ENCODE results near the gene CST8. TPM values are rescaled to one million over a fixed set of nuclear protein-coding genes. Genes with fewer than 3 reads are reported as not detected.
"Not testable (repeated sequence)": the region's sequence is repeated elsewhere in the genome, so short reads cannot be mapped to it uniquely, and the experiment has no call there.

The CST8 gene
- total RNA-seq, 1 donor from 2014 or later, result not detected

DNA sequence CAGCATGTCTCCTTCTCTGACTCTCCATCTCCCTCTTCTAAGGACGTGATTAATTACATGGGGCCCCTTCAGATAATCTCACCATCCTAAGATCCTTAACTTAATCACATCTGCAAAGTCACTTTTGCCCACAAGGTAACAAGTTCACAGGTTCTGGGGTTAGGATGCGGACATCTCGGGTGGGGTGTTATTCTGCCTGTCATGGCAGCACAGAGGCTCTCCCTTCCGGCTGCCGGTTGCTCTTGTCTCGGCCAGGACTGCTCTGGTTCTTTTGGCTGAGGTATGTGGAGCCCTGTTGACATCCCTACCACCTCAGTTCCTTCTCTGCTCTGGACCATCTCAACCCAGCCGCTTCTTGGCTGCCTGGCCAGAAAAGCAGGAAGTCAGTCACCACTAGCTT lies 34.0 kb upstream of the CST8 start:
- no peak for DNase-seq (ENCODE audit: extremely low spot score in 2 of 2)
- intact Hi-C loops (cut with DNase I), result no loop called here
- no peak overlapping the region for H3K27ac ChIP-seq
- H3K4me1 ChIP-seq, result no peaks in the 10 kb centered on the region
- no peaks in the 10 kb centered on the region for H3K9me3 ChIP-seq
- no peak overlapping the region for H3K4me3 ChIP-seq
- H3K36me3 ChIP-seq, result no peaks in the 10 kb centered on the region
- no peaks in the 10 kb centered on the region for H3K27me3 ChIP-seq
- no peak for TF ChIP-seq POLR2A (IDR thresholded peaks at IDR 0.05)
- TF ChIP-seq, protein P1, sequence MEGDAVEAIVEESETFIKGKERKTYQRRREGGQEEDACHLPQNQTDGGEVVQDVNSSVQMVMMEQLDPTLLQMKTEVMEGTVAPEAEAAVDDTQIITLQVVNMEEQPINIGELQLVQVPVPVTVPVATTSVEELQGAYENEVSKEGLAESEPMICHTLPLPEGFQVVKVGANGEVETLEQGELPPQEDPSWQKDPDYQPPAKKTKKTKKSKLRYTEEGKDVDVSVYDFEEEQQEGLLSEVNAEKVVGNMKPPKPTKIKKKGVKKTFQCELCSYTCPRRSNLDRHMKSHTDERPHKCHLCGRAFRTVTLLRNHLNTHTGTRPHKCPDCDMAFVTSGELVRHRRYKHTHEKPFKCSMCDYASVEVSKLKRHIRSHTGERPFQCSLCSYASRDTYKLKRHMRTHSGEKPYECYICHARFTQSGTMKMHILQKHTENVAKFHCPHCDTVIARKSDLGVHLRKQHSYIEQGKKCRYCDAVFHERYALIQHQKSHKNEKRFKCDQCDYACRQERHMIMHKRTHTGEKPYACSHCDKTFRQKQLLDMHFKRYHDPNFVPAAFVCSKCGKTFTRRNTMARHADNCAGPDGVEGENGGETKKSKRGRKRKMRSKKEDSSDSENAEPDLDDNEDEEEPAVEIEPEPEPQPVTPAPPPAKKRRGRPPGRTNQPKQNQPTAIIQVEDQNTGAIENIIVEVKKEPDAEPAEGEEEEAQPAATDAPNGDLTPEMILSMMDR (IDR thresholded peaks at IDR 0.05), result no peak
- TF ChIP-seq POLR2AphosphoS5 (IDR thresholded peaks at IDR 0.05; ENCODE audit: insufficient read depth in 1 of 2, low read depth in 1 of 2), result no peak

DNA sequence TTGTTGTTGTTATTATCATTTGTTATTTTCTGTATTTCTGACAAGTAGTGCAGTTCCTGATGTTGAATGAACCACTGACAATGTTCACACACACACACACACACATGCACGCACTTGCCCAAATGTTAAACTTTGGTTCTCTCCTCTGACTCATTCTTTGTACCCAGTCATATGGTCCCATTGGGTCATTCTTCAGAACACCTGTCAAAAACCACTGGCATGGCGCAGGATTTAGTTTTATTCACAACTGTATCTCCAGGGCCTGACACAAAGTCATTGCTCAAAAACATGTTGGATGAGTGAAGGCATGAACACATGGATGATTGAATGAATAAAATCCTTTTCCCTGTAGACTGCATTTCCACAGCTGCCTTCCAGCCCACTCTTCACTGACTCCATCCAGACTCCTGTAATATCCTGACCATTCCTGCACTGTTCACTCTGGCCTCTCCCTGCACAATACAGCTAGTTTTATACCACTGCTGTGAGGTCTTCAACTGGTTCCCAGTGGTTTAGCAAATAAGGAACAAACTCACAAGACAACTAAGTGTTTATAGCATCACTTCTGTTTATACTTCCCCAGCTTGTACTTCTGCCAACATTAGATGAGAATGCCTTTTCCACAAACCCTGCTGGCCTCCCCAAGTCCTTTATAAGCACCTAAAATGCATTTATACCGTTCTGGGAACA lies 31.3 kb upstream of the CST8 start:
- no peak for TF ChIP-seq POLR2AphosphoS5 (IDR thresholded peaks at IDR 0.05; ENCODE audit: insufficient read depth in 1 of 2, low read depth in 1 of 2)
- TF ChIP-seq, protein P1 (IDR thresholded peaks at IDR 0.05), result no peak
- no peak for TF ChIP-seq POLR2A (IDR thresholded peaks at IDR 0.05)
- Histone ChIP-seq H3K9me3 (no peaks in the 10 kb centered on the region), H3K4me1 (no peaks in the 10 kb centered on the region), H3K36me3 (no peaks in the 10 kb centered on the region), H3K27ac (no peak overlapping the region), H3K27me3 (no peaks in the 10 kb centered on the region), H3K4me3 (no peak overlapping the region)
- no peak for DNase-seq (ENCODE audit: extremely low spot score in 2 of 2)
- intact Hi-C loops (cut with DNase I), result no loop called here

DNA sequence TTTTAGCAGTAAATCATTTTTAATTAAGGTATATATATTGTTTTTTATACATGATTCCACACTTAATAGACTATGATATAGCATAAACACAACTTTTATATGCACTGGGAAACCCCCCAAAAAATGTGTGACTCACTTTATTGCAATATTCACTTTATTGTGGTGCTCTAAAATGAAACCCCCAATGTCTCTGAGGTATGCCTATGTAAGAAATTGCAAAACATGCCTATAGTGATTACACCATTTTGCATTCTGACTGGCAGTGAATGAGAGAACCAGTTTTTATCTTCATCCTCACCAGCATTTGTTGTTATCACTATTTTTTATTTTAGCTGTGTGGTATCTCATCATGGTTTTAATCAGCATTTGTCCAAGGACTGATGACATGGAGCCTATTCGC lies 29.7 kb upstream of the CST8 start:
- Histone ChIP-seq H3K27me3 (no peaks in the 10 kb centered on the region), H3K36me3 (no peaks in the 10 kb centered on the region), H3K9me3 (no peaks in the 10 kb centered on the region), H3K4me3 (no peak overlapping the region), H3K27ac (no peak overlapping the region), H3K4me1 (no peaks in the 10 kb centered on the region)
- TF ChIP-seq POLR2A (IDR thresholded peaks at IDR 0.05), result no peak
- intact Hi-C loops (cut with DNase I), result no loop called here
- DNase-seq (ENCODE audit: extremely low spot score in 2 of 2), result no peak

DNA sequence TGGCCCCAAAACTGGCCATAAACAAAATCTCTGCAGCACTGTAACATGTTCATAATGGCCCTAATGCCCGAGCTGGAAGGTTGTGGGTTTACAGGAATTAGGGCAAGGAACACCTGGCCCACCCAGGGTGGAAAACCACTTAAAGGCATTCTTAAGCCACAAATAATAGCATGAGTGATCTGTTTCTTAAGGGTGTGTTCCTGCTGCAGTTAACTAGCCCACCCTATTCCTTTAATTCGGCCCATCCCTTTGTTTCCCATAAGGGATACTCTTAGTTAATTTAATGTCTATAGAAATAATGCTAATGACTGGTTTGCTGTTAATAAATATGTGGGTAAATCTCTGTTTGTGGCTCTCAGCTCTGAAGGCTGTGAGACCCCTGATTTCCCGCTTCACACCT lies 24.0 kb upstream of the CST8 start:
- H3K27ac ChIP-seq; H3K27me3 ChIP-seq; DNase-seq (ENCODE audit: extremely low spot score in 2 of 2); H3K4me1 ChIP-seq; H3K36me3 ChIP-seq; H3K4me3 ChIP-seq; intact Hi-C loops (cut with DNase I); H3K9me3 ChIP-seq: not testable (repeated sequence)

DNA sequence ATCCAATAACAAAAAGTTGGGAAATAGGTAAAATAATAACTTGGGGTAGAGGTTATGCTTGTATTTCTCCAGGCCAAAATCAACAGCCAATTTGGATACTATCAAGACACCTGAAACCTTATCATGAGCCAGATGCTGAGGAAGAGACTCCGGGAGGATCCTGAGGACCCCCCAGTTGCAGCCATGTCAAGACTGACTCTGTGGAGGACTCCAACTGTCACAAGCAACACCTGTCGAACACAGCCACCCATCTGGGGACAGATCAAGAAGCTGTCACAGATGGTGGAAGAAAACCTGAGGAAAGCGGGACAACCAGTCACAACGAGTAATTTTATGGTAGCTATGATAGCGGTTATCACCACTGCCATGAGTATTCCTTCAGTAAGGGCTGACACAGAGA lies 18.6 kb upstream of the CST8 start:
- H3K4me3 ChIP-seq; H3K9me3 ChIP-seq; intact Hi-C loops (cut with DNase I); H3K27ac ChIP-seq; H3K27me3 ChIP-seq; DNase-seq (ENCODE audit: extremely low spot score in 2 of 2); H3K36me3 ChIP-seq; H3K4me1 ChIP-seq: not testable (repeated sequence)

DNA sequence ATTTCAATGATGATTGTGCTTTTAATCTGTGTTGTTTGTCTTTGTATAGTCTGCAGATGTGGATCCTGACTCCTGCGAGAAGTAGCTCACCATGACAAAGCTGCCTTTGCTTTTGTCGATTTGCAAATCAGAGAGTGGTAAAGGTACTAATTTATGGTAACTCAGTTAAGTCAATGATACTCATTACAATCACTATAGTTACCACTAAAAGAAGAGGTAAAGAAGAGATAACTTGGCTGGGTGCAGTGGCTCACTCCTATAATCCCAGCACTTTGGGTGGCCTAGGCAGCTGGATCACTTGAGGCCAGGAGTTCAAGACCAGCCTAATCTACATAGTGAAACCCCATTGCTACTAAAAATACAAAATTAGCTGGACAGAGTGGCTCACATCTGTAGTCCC lies 17.6 kb upstream of the CST8 start:
- DNase-seq (ENCODE audit: extremely low spot score in 2 of 2); H3K27ac ChIP-seq; H3K4me1 ChIP-seq; intact Hi-C loops (cut with DNase I); H3K4me3 ChIP-seq; H3K9me3 ChIP-seq; H3K27me3 ChIP-seq; H3K36me3 ChIP-seq: not testable (repeated sequence)

DNA sequence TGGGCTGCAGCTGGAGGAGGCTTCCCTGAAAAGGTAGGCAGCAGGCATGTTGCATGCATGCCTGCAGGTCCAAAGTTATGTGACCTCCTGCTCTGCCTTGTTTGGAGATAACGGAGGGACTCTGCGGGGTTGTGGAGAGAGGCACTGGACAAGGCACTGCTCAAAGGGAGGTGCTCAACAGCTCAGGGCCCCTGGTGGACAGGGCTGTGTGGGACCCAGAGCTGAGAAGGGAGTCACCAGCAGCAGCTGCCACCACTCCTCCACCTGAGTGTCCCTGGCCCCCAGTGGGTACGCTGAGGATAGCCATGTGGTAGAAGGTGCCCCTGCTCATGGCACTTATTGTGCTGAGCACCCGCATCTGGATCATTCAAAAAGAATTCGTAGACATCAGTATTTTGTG lies 15.5 kb upstream of the CST8 start:
- H3K27me3 ChIP-seq, result no peaks in the 10 kb centered on the region
- H3K36me3 ChIP-seq, result no peaks in the 10 kb centered on the region
- no peaks in the 10 kb centered on the region for H3K9me3 ChIP-seq
- TF ChIP-seq, protein P1 (IDR thresholded peaks at IDR 0.05), result no peak
- no peak for TF ChIP-seq POLR2AphosphoS5 (IDR thresholded peaks at IDR 0.05; ENCODE audit: insufficient read depth in 1 of 2, low read depth in 1 of 2)
- TF ChIP-seq POLR2A (IDR thresholded peaks at IDR 0.05), result no peak
- intact Hi-C loops (cut with DNase I), result no loop called here
- H3K27ac ChIP-seq, result no peak overlapping the region
- H3K4me1 ChIP-seq, result no peaks in the 10 kb centered on the region
- DNase-seq (ENCODE audit: extremely low spot score in 2 of 2), result no peak
- no peak overlapping the region for H3K4me3 ChIP-seq
